Liver (tissue), 9 donors: Measurements from ENCODE around the gene EPB41L4A. TPM values are rescaled to one million over a fixed set of nuclear protein-coding genes. Genes with fewer than 3 reads are reported as not detected.

Experiments used
- DNase-seq: peaks from one replicate; pipeline ENCODE4 v3.0.0-alpha.2; 2017; ENCODE audit warnings: low spot score
- H3K27ac ChIP-seq, 2 donors: one replicate each; pipeline ENCODE4 v1.7.0; 2013; ENCODE audit warnings: inconsistent platforms in 2 of 2, low read length in 2 of 2, control low read depth in 1 of 2, low read depth in 1 of 2, mild to moderate bottlenecking in 1 of 2
- H3K27me3 ChIP-seq, 4 donors: one replicate each; pipeline versions ENCODE4 v1.6.1 to v1.7.0; 2013; ENCODE audit warnings: low read length in 3 of 4, inconsistent platforms in 1 of 4, mild to moderate bottlenecking in 1 of 4, moderate library complexity in 1 of 4; ENCODE audit not compliant: control insufficient read depth in 4 of 4, insufficient read depth in 4 of 4
- H3K36me3 ChIP-seq, 4 donors: one replicate each; pipeline versions ENCODE4 v1.6.1 to v1.7.0; 2013; ENCODE audit warnings: low read length in 3 of 4, mild to moderate bottlenecking in 3 of 4, low read depth in 1 of 4, moderate library complexity in 1 of 4; ENCODE audit not compliant: control insufficient read depth in 4 of 4, insufficient read depth in 3 of 4
- H3K4me1 ChIP-seq, 4 donors: one replicate each; pipeline versions ENCODE4 v1.6.1 to v1.7.0; 2013; ENCODE audit warnings: low read length in 3 of 4, mild to moderate bottlenecking in 3 of 4, moderate library complexity in 1 of 4; ENCODE audit not compliant: control insufficient read depth in 4 of 4, insufficient read depth in 4 of 4
- H3K4me3 ChIP-seq, 3 donors: one replicate each; pipeline versions ENCODE4 v1.6.1 to v1.7.0; 2013; ENCODE audit warnings: low read length in 3 of 3, control low read depth in 1 of 3, low read depth in 1 of 3, mild to moderate bottlenecking in 1 of 3
- H3K9ac ChIP-seq, 2 donors: one replicate each; pipeline ENCODE4 v1.7.0; 2013; ENCODE audit warnings: low read length in 2 of 2, mild to moderate bottlenecking in 2 of 2, moderate library complexity in 2 of 2, control low read depth in 1 of 2, low read depth in 1 of 2
- H3K9me3 ChIP-seq, 4 donors: one replicate each; pipeline versions ENCODE4 v1.6.1 to v1.7.0; 2013; ENCODE audit warnings: low read length in 3 of 4; ENCODE audit not compliant: control insufficient read depth in 4 of 4
- FOXA1 ChIP-seq: IDR thresholded peaks from 2 replicates; pipeline ENCODE4 v1.6.1; 2016; ENCODE audit warnings: antibody characterized with exemption
- FOXA2 ChIP-seq: IDR thresholded peaks from 2 replicates; pipeline ENCODE4 v1.6.1; 2016; ENCODE audit warnings: antibody characterized with exemption
- GABPA ChIP-seq, 2 donors: IDR thresholded peaks in 1 of 2; conservative IDR thresholded peaks in 1 of 2; 2 replicates each; pipeline ENCODE4 v1.6.1; 2016; ENCODE audit warnings: antibody characterized with exemption in 2 of 2, mild to moderate bottlenecking in 1 of 2, moderate library complexity in 1 of 2
- HNF4A ChIP-seq, 2 donors: conservative IDR thresholded peaks; 2 replicates each; pipeline ENCODE4 v1.6.1; 2016; ENCODE audit warnings: antibody characterized with exemption in 2 of 2, mild to moderate bottlenecking in 2 of 2
- HNF4G ChIP-seq: IDR thresholded peaks from 2 replicates; pipeline ENCODE4 v1.6.1; 2016; ENCODE audit warnings: antibody characterized with exemption
- JUND ChIP-seq, 2 donors: IDR thresholded peaks; 2 replicates each; pipeline ENCODE4 v1.6.1; 2016; ENCODE audit warnings: antibody characterized with exemption in 2 of 2
- RAD21 ChIP-seq, 2 donors: IDR thresholded peaks; 2 replicates each; pipeline ENCODE4 v1.6.1; 2016; ENCODE audit warnings: antibody characterized with exemption in 2 of 2, mild to moderate bottlenecking in 2 of 2
- RXRA ChIP-seq, 2 donors: IDR thresholded peaks; 2 replicates each; pipeline ENCODE4 v1.6.1; 2017 to 2018; ENCODE audit warnings: antibody characterized with exemption in 2 of 2, mild to moderate bottlenecking in 1 of 2
- SP1 ChIP-seq: IDR thresholded peaks from 2 replicates; pipeline ENCODE4 v1.6.1; 2018; ENCODE audit warnings: antibody characterized with exemption, mild to moderate bottlenecking
- TAF1 ChIP-seq: conservative IDR thresholded peaks from 2 replicates; pipeline ENCODE4 v1.6.1; 2016; ENCODE audit warnings: antibody characterized with exemption, mild to moderate bottlenecking
- YY1 ChIP-seq: IDR thresholded peaks from 2 replicates; pipeline ENCODE4 v1.6.1; 2016; ENCODE audit warnings: antibody characterized with exemption, mild to moderate bottlenecking
- WGBS: extraction: QIAGEN DNeasy Blood & Tissue Kit; methylation state at CpG from one replicate; pipeline ENCODE4 v1.1.7; 2013; 5-methylcytosine and 5-hydroxymethylcytosine counted together
- polyA plus RNA-seq, 2 donors: library from polyadenylated mRNA; stranded (reverse) in 1 of 2; unstranded in 1 of 2; fragments of 200-250 nt in 1 of 2; fragments of >200 nt in 1 of 2; fragmentation: Nextera tagmentation in 1 of 2; extraction: Ambion mirVana in 1 of 2; gene quantifications; one replicate each; pipeline versions ENCODE4 v1.2.1 to v1.2.3, GENCODE V29; 2013 to 2015
- total RNA-seq, 2 donors: library from RNA; depleted of rRNA; stranded (reverse); fragments of >200 nt; gene quantifications; one replicate each; pipeline ENCODE4 v1.2.3, GENCODE V29; 2014
- TF ChIP-seq, protein P1 (sequence below): IDR thresholded peaks from 2 replicates; pipeline ENCODE4 v1.6.1; 2016; ENCODE audit warnings: antibody characterized with exemption, mild to moderate bottlenecking
- TF ChIP-seq, protein P2 (sequence below): fragments of 150-350 bp; IDR thresholded peaks from 2 replicates; pipeline ENCODE4 v1.5.1; 2017; ENCODE audit warnings: improper control_type of control experiment, low read depth, low read length; ENCODE audit not compliant: missing input control
- TF ChIP-seq, protein P3 (sequence below): IDR thresholded peaks from 2 replicates; pipeline ENCODE4 v1.6.1; 2016; ENCODE audit warnings: antibody characterized with exemption
- donor health status: healthy.
- donor health status: healthy.
- donor health status: healthy.
- donor health status: healthy.
- donor health status: healthy.

Gene EPB41L4A
- total and polyA plus RNA-seq, 4 donors = 1.1 to 8.0 (median 3.9) TPM

DNA sequence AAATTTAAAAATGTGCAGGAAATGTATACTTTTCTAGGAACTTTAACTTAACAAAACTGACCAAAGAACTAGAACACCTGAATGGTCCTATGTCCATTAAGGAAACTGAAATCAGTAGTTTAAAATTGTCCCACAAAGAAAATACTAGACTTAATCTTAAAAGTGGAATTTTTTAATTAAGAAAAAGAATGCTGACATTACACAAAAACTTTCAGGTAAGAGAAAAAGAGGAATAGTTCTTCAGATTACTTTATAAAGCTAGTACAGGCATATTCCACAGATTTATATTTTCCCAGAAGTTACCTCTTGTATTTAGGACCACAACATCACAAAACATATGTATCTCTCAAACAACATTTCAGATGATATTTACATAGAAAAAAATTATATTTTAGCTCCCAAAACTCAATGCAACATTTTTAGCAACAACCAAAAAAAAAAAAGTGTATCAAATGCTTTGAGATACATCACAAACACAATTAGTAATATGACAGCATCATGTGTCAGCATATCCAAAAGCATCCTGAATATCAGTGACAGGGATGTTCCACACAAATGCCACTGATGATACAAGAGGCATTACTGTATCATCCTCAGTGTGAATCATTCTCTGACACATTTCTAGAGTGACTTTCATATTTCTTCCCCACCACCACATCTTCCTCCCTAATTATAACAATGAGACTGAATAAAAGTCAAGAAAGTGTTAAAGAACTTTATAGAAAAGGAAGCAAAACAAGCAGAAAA is 264.0 kb downstream of the EPB41L4A start:
- no peak overlapping the region for H3K9ac ChIP-seq
- H3K4me3 ChIP-seq = no peak overlapping the region
- DNase-seq = no peak

DNA sequence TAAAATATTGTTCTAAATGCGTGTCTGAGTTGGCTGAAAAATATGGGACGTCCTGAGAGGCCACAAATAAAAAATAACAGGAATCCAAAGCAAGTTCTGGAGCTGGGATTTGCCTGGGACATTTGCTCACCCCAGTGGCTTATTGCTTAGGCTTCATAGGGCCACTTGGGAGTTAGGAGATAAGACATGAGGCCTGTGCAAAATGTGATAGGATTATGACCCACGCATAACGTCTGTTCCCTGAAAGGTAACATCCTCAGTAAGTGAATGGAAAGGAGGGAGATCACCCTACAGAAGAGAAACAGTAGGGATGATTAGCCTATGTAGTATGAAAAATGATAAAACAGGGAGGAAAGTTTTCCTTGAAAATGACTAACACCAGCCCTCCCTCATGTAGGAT is 269.4 kb downstream of the EPB41L4A start:
- no peak for TF ChIP-seq HNF4G
- TF ChIP-seq, protein P1, sequence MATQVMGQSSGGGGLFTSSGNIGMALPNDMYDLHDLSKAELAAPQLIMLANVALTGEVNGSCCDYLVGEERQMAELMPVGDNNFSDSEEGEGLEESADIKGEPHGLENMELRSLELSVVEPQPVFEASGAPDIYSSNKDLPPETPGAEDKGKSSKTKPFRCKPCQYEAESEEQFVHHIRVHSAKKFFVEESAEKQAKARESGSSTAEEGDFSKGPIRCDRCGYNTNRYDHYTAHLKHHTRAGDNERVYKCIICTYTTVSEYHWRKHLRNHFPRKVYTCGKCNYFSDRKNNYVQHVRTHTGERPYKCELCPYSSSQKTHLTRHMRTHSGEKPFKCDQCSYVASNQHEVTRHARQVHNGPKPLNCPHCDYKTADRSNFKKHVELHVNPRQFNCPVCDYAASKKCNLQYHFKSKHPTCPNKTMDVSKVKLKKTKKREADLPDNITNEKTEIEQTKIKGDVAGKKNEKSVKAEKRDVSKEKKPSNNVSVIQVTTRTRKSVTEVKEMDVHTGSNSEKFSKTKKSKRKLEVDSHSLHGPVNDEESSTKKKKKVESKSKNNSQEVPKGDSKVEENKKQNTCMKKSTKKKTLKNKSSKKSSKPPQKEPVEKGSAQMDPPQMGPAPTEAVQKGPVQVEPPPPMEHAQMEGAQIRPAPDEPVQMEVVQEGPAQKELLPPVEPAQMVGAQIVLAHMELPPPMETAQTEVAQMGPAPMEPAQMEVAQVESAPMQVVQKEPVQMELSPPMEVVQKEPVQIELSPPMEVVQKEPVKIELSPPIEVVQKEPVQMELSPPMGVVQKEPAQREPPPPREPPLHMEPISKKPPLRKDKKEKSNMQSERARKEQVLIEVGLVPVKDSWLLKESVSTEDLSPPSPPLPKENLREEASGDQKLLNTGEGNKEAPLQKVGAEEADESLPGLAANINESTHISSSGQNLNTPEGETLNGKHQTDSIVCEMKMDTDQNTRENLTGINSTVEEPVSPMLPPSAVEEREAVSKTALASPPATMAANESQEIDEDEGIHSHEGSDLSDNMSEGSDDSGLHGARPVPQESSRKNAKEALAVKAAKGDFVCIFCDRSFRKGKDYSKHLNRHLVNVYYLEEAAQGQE = no peak
- H3K27ac ChIP-seq = no peak overlapping the region
- whole genome bisulfite sequencing = 84% methylated on average over 4 of the region's 4 CpGs

More for the DNA sequence above, 264.0 kb downstream of the EPB41L4A start:
- Histone ChIP-seq H3K9me3 (no peaks in the 10 kb centered on the region), H3K27ac (no peak overlapping the region), H3K4me1 (peaks cover 0 to under 1% (median under 1%) of the 10 kb centered on the region in 4 donors), H3K27me3 (no peaks in the 10 kb centered on the region), H3K36me3 (no peaks in the 10 kb centered on the region)
- TF ChIP-seq JUND (IDR thresholded peaks at IDR 0.05) (no peak), FOXA1 (no peak), GABPA (IDR thresholded peaks at IDR 0.05 in 1 of 2, conservative IDR thresholded peaks at IDR 0.05 in 1 of 2) (no peak), SP1 (no peak), YY1 (no peak), FOXA2 (no peak), TAF1 (no peak), RAD21 (IDR thresholded peaks at IDR 0.05) (no peak), HNF4A (conservative IDR thresholded peaks at IDR 0.05) (no peak), HNF4G (no peak), RXRA (IDR thresholded peaks at IDR 0.05) (no peak)
- TF ChIP-seq, protein P2, sequence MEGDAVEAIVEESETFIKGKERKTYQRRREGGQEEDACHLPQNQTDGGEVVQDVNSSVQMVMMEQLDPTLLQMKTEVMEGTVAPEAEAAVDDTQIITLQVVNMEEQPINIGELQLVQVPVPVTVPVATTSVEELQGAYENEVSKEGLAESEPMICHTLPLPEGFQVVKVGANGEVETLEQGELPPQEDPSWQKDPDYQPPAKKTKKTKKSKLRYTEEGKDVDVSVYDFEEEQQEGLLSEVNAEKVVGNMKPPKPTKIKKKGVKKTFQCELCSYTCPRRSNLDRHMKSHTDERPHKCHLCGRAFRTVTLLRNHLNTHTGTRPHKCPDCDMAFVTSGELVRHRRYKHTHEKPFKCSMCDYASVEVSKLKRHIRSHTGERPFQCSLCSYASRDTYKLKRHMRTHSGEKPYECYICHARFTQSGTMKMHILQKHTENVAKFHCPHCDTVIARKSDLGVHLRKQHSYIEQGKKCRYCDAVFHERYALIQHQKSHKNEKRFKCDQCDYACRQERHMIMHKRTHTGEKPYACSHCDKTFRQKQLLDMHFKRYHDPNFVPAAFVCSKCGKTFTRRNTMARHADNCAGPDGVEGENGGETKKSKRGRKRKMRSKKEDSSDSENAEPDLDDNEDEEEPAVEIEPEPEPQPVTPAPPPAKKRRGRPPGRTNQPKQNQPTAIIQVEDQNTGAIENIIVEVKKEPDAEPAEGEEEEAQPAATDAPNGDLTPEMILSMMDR = no peak
- TF ChIP-seq, protein P3, sequence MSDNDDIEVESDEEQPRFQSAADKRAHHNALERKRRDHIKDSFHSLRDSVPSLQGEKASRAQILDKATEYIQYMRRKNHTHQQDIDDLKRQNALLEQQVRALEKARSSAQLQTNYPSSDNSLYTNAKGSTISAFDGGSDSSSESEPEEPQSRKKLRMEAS = no peak

More for the DNA sequence above, 269.4 kb downstream of the EPB41L4A start:
- Histone ChIP-seq H3K36me3 (no peaks in the 10 kb centered on the region), H3K9me3 (no peaks in the 10 kb centered on the region), H3K9ac (no peak overlapping the region), H3K4me1 (peaks cover 0 to 9% (median 3%) of the 10 kb centered on the region in 4 donors), H3K27me3 (no peaks in the 10 kb centered on the region), H3K4me3 (no peak overlapping the region)
- DNase-seq = no peak
